GM12874 (cell line): ENCODE results near the gene QRICH1.

Experiments used
- TF ChIP-seq, protein P1 (sequence below): IDR thresholded peaks from 2 replicates; pipeline ENCODE4 v1.5.1; 2011; ENCODE audit warnings: low read depth, mild to moderate bottlenecking, control low read depth, low read length, moderate library complexity; ENCODE audit not compliant: insufficient read depth

QRICH1 gene

DNA sequence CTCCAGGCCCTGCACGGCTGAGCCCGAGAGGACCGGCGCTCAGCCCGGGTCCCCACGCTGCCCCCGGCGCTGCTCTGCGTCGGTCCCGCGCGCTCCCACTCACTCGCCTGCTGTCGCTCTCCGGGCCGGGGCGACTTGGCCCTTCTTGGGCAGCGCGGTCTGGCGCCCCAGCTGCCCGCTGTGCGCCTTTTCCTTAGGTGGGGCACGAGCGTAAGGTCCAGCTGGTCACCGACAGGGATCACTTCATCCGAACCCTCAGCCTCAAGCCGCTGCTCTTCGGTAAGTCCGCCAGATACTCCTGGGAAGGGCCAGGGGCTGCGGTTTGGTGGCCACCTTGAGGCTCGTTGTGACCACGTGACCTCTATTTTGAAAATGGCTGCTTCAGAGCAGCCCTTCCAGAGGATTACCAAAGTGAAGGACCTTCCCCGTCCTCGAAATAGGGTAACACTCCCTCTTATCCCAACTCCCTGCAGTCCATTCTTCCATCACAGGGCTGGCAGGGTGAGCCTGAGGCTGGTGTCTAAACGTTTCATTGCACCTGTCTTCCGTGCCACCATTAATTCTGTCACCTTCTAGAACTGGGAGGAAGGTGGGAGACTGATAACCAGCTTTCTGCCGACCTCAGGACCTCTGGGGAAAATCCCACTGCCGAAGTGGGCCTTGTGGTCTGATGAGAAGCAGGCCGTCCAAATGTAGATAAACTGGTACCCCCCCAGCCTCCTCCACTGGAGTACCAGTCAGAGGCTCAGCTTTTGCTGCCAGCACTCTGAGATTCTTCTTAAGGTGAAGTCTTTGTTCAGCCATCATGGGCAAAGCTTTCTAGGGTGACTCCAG, 103.0 kb downstream of the QRICH1 start:
- TF ChIP-seq, protein P1, sequence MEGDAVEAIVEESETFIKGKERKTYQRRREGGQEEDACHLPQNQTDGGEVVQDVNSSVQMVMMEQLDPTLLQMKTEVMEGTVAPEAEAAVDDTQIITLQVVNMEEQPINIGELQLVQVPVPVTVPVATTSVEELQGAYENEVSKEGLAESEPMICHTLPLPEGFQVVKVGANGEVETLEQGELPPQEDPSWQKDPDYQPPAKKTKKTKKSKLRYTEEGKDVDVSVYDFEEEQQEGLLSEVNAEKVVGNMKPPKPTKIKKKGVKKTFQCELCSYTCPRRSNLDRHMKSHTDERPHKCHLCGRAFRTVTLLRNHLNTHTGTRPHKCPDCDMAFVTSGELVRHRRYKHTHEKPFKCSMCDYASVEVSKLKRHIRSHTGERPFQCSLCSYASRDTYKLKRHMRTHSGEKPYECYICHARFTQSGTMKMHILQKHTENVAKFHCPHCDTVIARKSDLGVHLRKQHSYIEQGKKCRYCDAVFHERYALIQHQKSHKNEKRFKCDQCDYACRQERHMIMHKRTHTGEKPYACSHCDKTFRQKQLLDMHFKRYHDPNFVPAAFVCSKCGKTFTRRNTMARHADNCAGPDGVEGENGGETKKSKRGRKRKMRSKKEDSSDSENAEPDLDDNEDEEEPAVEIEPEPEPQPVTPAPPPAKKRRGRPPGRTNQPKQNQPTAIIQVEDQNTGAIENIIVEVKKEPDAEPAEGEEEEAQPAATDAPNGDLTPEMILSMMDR: no peak

DNA sequence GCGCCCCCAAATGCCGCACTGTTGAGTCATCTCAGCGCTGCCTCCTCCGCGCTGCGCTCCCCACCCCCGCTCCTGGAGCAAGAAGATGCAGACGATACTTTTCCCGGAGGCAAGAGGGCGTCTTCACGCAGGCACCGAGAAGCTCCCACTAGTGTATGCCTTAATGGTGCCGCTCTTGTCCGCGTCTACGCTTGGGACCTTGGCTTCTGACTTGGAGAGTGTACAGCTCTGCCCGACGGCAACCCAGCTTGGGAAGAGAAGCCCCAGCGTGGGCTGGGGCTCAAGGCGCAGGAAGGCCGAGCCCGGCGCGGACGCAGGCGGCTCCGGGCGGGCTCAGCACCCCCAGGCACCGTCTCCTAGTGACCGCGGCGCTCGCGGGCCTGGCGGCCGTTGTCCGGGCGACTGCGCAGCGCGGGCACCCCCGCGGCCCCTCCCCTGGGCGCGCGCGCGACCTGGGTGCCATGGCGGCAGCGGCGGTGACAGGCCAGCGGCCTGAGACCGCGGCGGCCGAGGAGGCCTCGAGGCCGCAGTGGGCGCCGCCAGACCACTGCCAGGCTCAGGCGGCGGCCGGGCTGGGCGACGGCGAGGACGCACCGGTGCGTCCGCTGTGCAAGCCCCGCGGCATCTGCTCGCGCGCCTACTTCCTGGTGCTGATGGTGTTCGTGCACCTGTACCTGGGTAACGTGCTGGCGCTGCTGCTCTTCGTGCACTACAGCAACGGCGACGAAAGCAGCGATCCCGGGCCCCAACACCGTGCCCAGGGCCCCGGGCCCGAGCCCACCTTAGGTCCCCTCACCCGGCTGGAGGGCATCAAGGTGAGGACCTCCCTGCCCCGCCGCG, 103.9 kb downstream of the QRICH1 start, which contains the start of gene P4HTM:
Gene P4HTM (plus strand): TSS at position 446 of the 840 bp plus-strand sequence. CDS start 16 bp downstream, at position 462.
- TF ChIP-seq, protein P1: peak; percentile 23; the same call in 1 of the 2 replicates

DNA sequence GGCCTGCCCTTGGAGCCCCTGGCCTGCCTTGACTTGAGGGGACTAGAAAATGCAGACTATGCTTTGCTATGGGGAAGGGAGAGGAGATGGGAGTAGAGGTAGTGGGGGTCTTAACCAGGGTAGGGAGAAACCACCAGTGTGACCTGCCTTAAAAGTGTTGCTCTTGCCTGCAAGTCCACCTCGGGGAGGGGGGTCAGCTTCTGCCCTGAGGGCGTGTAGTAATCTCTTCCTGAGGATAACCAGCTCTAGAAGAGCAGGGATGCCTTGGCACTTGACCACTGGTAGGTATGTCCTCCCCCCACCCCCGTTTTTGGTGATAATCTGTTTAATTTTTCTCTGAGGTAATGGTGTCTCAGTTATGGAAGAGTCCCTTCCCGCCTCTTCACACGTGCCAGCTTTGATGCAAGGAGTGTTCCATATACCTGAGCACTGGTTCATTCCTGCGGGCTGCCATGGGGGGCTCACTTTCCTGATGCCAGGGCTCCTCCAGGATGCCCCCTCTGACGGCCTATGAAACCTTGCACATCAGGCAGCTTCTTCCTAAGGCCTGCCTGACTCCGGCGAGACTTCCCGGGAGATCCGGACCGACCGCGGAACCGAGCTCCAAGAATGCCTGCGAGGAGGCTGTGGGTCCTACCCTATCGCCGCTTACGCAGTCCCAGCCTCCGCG, 104.6 kb downstream of the QRICH1 start:
- TF ChIP-seq, protein P1: no peak

DNA sequence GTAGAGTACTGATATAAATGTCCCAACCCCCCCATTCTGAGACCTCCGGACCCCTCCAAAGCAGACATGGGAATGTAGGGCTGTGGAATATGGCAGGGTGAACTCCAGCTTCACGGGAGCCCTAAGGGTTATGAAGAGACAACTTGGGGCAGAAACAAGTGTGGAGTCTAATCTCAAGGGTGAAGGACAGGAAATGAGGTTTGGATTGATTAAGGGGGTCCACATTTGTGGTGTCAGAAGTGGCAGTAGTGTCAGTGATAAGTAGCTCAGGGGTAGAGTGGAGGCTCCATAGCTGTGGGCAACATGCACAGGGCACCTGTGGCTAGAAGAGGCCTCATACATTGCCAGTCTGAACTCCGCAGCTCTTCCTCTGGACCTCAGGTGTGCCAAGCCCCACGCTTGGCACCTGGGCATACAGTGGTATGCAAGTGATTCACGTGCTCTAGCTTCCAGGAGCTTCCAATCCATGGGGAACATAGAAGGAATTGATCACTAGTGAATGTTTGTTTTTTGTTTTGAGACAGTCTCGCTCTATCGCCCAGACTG, 108.0 kb downstream of the QRICH1 start:
- TF ChIP-seq, protein P1: no peak

DNA sequence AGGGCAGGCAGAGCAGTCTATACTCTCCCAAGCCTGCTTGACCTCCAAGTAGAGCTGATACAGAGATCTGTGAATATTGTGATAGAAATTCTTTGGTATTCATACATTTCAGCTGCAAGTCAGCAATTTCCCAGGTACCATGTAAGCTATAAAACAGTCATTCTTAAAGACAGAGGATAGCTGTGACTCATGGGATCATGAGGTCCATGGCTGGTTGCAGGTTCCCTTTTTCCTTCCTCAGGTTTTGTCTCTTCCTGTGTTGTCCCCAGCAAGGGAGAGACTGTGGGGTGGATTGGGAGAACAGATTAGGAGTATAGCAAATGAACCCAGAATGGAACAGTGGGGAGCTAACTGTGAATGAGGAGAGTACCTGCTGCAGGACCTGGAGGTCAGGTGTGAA, 109.2 kb downstream of the QRICH1 start:
- TF ChIP-seq, protein P1: no peak

DNA sequence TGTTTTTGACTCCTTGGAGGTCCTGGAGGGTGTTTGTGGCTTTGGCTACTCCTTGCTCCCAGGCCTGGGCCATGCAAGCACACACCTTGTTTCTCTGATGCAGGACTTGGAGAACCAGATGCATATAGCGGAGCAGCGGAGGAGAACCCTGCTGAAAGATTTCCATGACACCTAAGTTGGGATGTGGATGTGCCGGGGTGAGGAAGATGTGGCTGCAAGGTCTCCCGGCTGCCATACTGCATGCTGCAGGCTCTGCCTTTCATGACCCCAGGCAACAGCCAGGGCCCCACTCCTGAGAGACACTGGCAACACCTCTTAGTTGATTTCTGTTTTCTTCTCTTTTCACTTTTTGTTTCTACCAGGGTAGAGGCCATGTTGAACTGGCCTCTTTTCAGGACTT, 110.8 kb downstream of the QRICH1 start:
- TF ChIP-seq, protein P1: no peak
